Measurements from ENCODE around the gene GRID1. TPM values are rescaled to one million over a fixed set of nuclear protein-coding genes. Genes with fewer than 3 reads are reported as not detected.

The GRID1 gene
- total and polyA plus RNA-seq, 10 of the 15 experiments (the other 5 are each of a cell fraction or from before 2014, with no cell fraction given), result 0.04 to 0.62 (median 0.08) TPM; not detected in 5

GRCh38 chr10:86354761-86355540 lies 11.6 kb downstream of the GRID1 start:
- Histone ChIP-seq H3K4me3 (no peak overlapping the region), H2AFZ (ENCODE audit: control insufficient read depth, low read depth, low read length) (no peak overlapping the region), H3K27ac (ENCODE audit: control insufficient read depth, insufficient read depth) (no peak overlapping the region), H3K27me3 (replicated peaks in 1 of 2; ENCODE audit: control insufficient read depth in 2 of 2, insufficient read depth in 2 of 2, low read length in 1 of 2) (peaks cover 0 to 2% of the 10 kb centered on the region in 2 experiments; a peak in 1 of 4 replicates), H3K9me3 (replicated peaks; ENCODE audit: control insufficient read depth, insufficient read depth, low read length) (no peaks in the 10 kb centered on the region; the same call in 2 of the 3 replicates), H3K4me1 (ENCODE audit: control insufficient read depth, insufficient read depth, low read length) (peaks cover 9% of the 10 kb centered on the region), H3K36me3 (ENCODE audit: control insufficient read depth in 2 of 2, insufficient read depth in 2 of 2, low read length in 1 of 2) (no peaks in the 10 kb centered on the region), H3K9ac (ENCODE audit: control insufficient read depth, insufficient read depth, low read length) (no peak overlapping the region), H3K4me2 (ENCODE audit: control insufficient read depth, insufficient read depth) (no peak overlapping the region), H3K79me2 (ENCODE audit: control insufficient read depth, insufficient read depth, low read length) (no peaks in the 10 kb centered on the region), H4K20me1 (ENCODE audit: control insufficient read depth, insufficient read depth) (peaks cover 2% of the 10 kb centered on the region; the same call in 1 of the 2 replicates)
- TF ChIP-seq SPI1 (IDR thresholded peaks at IDR 0.05; ENCODE audit: borderline replicate concordance, insufficient read depth, low read depth, low read length), result peak; percentile 56
- TF ChIP-seq RELA (IDR thresholded peaks at IDR 0.05; ENCODE audit: borderline replicate concordance, partially characterized antibody), result no peak
- TF ChIP-seq SIN3A (IDR thresholded peaks at IDR 0.05; ENCODE audit: low read depth, low read length), result no peak
- TF ChIP-seq DPF2 (IDR thresholded peaks at IDR 0.05), result peak; percentile 32
- no peak for TF ChIP-seq ZNF274 (IDR thresholded peaks at IDR 0.05; ENCODE audit: insufficient read depth, insufficient read length)
- no peak for TF ChIP-seq SRF (IDR thresholded peaks at IDR 0.05; ENCODE audit: low read depth in 2 of 2, low read length in 2 of 2)
- no peak for TF ChIP-seq CREM (IDR thresholded peaks at IDR 0.05; ENCODE audit: low read depth)
- TF ChIP-seq NR2C1 (IDR thresholded peaks at IDR 0.05), result no peak
- TF ChIP-seq SMC3 (IDR thresholded peaks at IDR 0.05; ENCODE audit: borderline replicate concordance, low read length), result no peak
- TF ChIP-seq ELK1 (IDR thresholded peaks at IDR 0.05; ENCODE audit: low read depth, low read length), result no peak
- no peak for TF ChIP-seq YY1 (IDR thresholded peaks at IDR 0.05; ENCODE audit: low read depth, low read length)
- TF ChIP-seq IKZF1 (conservative IDR thresholded peaks at IDR 0.05), result 0 out of 2 replicates have a peak, but pooled peaks have one; percentile 15
- TF ChIP-seq MXI1 (IDR thresholded peaks at IDR 0.05; ENCODE audit: low read depth, low read length), result no peak
- TF ChIP-seq RBBP5 (conservative IDR thresholded peaks at IDR 0.05), result no peak
- TF ChIP-seq MYB (IDR thresholded peaks at IDR 0.05; ENCODE audit: borderline replicate concordance, low read depth, low read length), result no peak
- TF ChIP-seq TCF3 (IDR thresholded peaks at IDR 0.05; ENCODE audit: borderline replicate concordance, insufficient read depth, low read depth, low read length), result no peak
- peak; percentile 16; the same call in 1 of the 2 replicates for TF ChIP-seq NR2F1 (conservative IDR thresholded peaks at IDR 0.05)
- TF ChIP-seq ZSCAN29 (IDR thresholded peaks at IDR 0.05), result no peak
- TF ChIP-seq RB1 (IDR thresholded peaks at IDR 0.05; ENCODE audit: borderline replicate concordance), result no peak
- TF ChIP-seq SMAD5 (IDR thresholded peaks at IDR 0.05; ENCODE audit: low read depth), result no peak
- CTCF ChIA-PET, result interaction anchor here (0.5 kb wide), 1 partner anchor 29 kb away, joined by 3 read pairs; no protein-coding TSS in a partner anchor
- peak; percentile 82 for ATAC-seq
- intact Hi-C loops (cut with micrococcal nuclease; ENCODE audit: unreplicated experiment) (loop anchor here (10.0 kb wide), 1 partner anchor 560 kb away; no protein-coding TSS in a partner anchor), in situ Hi-C loops (cut with MboI) (no loop called here)
- RAD21 ChIA-PET (ENCODE audit: unreplicated experiment), result no interaction called here
- no TSS peak for BruUV-seq (replicated peaks)
- no peak for DNase-seq (ENCODE audit: low read depth, low spot score)
- SMC1A ChIA-PET (ENCODE audit: uncharacterized antibody, unreplicated experiment), result interaction anchor here (1.2 kb wide), 1 partner anchor 21 kb away, joined by 3 read pairs; no protein-coding TSS in a partner anchor
- FAIRE-seq, result no peak
- POLR2A ChIA-PET, result no interaction called here
- WGBS (ENCODE audit: insufficient coverage, insufficient replicate concordance, low lambda C conversion rate, missing lambda C conversion rate), result 30% methylated on average over 9 of the region's 9 CpGs
